ENCODE results near the gene DCTN1.

The DCTN1 gene

DNA sequence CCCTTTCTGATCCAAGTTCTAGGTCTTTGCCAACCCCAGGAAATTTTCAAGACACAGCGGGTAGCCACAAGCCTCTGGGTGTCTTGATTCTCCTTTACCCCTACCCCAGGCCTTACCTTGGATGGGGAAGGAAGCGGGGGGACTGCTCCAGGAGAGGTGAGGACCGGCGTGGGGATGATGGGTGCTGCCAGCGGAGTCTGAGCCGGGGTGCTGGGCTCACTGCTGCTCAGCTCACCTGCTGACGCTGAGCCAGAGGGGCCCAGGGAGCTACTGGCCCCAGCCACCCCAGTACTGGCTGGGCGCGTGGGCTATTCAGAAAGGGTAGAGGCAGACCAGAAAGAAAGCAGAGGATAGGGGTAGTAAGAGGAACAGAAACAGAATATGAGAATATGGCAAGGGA is 8.7 kb downstream of the DCTN1 start:
- TF ChIP-seq, protein P1, sequence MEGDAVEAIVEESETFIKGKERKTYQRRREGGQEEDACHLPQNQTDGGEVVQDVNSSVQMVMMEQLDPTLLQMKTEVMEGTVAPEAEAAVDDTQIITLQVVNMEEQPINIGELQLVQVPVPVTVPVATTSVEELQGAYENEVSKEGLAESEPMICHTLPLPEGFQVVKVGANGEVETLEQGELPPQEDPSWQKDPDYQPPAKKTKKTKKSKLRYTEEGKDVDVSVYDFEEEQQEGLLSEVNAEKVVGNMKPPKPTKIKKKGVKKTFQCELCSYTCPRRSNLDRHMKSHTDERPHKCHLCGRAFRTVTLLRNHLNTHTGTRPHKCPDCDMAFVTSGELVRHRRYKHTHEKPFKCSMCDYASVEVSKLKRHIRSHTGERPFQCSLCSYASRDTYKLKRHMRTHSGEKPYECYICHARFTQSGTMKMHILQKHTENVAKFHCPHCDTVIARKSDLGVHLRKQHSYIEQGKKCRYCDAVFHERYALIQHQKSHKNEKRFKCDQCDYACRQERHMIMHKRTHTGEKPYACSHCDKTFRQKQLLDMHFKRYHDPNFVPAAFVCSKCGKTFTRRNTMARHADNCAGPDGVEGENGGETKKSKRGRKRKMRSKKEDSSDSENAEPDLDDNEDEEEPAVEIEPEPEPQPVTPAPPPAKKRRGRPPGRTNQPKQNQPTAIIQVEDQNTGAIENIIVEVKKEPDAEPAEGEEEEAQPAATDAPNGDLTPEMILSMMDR (IDR thresholded peaks at IDR 0.05; ENCODE audit: low read depth, low read length), result no peak
- DNase-seq (ENCODE audit: extremely low read depth, low read depth), result no peak

DNA sequence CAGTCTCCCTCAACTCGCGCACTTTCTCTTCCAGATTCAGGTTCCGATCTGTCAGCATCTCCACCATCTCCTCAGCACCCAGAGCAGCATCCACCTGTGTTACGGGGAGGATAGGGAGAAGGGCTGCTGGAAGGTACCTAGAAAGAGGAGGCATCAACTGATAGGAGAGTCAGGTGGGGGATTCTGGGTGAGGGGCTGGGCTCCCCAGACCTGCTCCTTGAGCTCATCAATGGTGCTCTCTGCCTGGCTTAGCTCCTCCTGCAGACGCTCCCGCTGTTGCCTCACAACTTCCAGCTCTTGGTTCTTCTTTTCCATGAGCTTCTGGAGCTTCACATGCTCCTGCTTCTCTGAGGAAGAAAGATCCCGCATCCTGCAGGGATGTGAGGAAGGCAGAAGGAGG is 10.1 kb downstream of the DCTN1 start:
- TF ChIP-seq, protein P1 (IDR thresholded peaks at IDR 0.05; ENCODE audit: low read depth, low read length), result no peak
- no peak for DNase-seq (ENCODE audit: extremely low read depth, low read depth)

DNA sequence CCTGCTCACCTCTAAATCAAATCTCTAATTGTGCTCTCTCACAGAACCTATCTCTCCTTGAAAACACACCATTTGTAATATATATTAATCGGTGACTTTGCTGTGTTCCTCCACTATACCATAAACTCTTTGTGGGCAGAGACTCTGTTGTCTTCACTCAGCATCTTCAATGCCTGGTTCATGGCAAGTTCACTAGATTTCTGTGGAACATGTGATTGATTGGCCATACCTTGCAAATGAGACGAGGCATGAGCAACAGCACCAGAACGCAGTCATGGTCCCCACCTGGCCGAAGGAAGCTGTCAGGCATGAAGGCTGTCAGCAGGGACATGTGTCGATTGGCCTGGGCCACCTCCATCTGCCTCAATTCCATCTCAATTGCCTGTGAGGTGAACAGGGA is 11.6 kb downstream of the DCTN1 start:
- no peak for DNase-seq (ENCODE audit: extremely low read depth, low read depth)
- TF ChIP-seq, protein P1 (IDR thresholded peaks at IDR 0.05; ENCODE audit: low read depth, low read length), result no peak

DNA sequence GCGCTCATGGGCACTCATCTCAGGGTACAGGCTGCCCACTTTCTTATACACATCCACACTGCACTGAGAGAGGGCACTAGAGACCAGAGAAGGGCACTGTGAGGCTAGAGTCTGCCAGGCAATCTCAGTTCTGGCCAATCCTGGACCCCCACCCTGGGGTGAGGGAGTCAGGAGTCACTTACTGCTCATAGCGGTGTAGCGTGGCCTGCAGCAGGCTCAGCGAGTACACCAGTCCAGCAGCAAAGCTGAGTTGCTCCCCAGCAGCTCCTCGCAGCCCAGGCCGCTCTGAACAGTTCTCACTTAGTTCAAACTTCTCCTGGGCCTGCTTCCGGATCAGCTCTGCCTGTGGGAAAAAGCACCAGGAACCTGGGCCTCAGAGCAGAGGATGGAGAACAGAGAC is 12.3 kb downstream of the DCTN1 start:
- no peak for DNase-seq (ENCODE audit: extremely low read depth, low read depth)
- TF ChIP-seq, protein P1 (IDR thresholded peaks at IDR 0.05; ENCODE audit: low read depth, low read length), result no peak

DNA sequence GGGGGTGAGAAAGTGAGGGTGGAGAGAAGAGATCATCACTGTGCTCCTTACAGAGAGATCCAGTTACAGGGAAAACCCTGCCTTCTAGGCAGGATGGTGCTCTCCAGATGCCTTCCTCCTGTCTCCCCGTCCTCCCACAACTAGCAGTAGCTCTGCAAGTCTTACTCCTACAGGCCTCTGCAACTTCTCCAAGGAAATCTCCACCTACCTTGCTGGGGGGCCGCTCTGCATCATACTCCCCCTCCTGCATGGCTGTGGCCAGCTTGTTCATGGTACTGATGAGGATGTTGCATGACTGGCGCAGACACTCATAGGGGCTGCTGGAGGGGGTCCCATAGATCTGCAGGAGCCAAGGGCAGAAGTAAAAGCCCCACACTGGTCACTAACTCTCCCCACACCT is 14.1 kb downstream of the DCTN1 start:
- TF ChIP-seq, protein P1 (IDR thresholded peaks at IDR 0.05; ENCODE audit: low read depth, low read length), result no peak
- no peak for DNase-seq (ENCODE audit: extremely low read depth, low read depth)

DNA sequence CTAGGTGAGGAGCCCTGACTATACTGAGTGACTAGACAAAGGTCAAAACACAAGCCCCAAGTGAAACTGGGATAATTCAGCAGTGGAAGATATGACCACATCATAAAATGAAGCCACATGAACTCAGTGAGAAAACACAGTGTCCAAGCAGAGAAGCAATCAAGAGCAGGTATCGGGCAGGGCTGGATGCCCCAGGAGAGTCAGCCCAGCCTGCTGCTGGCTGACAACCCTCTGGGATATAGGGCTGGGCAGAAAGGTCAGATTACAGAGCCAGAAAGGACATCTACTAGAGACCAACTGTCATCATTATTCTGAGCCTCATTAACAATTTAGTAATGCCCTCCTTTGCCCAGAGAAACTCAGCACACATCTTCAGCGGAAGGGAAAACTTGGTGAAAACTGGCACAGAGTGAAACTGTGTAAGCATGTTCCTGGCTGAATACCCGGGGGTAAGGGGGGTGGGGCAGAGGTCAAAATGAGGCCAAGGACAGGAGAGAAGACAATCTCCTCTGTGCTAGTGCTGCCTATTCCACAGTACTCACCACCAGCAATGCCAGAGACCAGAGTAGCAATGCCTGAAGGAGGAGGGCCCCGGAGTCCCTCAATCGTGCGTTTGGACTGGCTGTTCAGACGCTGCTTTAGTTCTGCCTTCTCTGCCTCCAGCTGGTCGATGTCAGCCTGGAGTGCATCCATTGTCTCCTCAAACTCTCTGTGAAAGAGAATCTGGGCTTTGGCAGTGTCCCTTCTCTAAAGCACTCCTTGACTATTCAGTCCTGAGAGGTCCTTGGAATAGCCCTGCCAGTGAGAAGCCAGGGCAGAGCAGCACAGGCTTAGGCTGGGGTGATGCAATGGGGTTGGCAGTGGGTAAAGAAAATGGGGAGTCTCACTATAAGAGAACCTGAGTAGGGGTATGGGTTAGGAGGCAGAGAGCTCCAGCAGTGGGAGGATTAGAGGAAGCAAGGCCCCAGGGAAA is 15.3 kb downstream of the DCTN1 start:
- TF ChIP-seq, protein P1 (IDR thresholded peaks at IDR 0.05; ENCODE audit: low read depth, low read length), result no peak
- DNase-seq (ENCODE audit: extremely low read depth, low read depth), result no peak

DNA sequence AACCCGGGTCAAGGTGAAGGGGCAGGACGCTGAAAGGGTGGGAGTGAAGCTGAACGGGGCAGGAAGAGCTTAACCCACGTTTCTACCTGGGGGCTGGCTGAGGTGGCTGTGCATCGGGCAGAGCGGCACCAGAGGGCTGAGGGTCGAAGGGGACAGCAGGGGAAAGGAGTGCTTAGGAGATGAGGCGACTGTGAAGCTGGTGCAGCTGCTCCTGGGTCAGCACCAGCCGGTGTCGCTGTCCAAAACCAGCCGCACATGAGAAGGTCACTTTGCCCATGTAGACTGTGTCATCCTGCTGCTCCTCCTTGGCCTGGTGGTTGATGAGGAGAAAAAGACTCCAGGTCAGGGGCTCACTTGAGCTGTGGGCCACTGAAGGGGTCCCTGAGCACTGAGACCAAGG is 18.8 kb downstream of the DCTN1 start:
- DNase-seq (ENCODE audit: extremely low read depth, low read depth), result no peak
- TF ChIP-seq, protein P1 (IDR thresholded peaks at IDR 0.05; ENCODE audit: low read depth, low read length), result no peak

All from AG09319 (cell line).